HG03342 (cell line): ENCODE measurements around the gene APPBP2.
"Not testable (repeated sequence)": the region's sequence is repeated elsewhere in the genome, so short reads cannot be mapped to it uniquely, and the experiment has no call there.

Source experiments
- ATAC-seq: cut with Tn5 transposase; IDR thresholded peaks from one replicate; pipeline ENCODE4 v1.9.1; 2021; ENCODE audit warnings: mild to moderate bottlenecking, moderate library complexity; ENCODE audit not compliant: unreplicated experiment

APPBP2 gene

DNA sequence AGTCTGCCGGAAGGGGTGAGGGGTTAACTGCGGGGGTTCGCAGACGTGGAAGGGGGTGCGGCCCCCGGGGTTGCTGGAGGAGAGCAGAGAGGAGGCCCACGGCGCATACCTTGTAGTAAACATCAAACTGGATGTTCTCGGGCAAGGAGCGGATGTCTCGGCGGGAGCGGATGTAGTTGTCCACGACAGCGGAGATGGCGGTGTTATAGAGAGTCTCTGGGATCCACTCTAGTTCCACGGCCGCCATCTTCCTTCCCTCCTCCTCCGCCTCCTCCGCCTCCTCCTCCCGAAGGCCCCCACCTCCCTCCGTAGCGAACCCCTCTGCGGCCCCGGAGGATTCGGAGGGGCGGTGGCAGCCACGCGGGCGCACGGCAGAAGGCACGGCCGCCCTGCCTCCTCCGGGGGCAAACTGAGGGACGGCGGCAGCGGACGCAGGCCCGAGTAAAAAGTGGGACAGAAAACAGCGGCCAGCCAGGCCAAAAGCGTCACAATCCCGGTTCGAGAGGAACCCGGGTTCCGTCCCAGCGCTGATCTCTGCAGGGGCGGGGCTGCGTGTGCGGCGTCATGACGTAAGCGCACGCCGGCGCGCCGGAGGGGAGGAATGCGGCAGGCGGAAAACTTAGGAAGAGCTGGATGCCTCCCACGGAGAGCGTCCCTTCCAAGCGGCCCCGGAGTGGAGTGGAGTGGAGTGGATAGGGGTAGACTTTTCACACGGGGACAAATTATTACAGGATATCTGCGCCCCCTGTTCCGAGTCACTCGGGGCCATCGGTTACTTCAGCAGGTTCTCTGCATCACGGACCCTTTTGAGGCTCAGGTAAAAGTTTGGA, at the start of gene APPBP2:
Gene APPBP2, minus strand, starts transcription at position 558 of the 830 bp plus-strand sequence. Its CDS starts 311 bp downstream, at position 247.
- ATAC-seq, result peak; percentile 89

GRCh38 chr17:60573236-60574051, 47.4 kb upstream of the APPBP2 start:
- ATAC-seq, result no peak

DNA sequence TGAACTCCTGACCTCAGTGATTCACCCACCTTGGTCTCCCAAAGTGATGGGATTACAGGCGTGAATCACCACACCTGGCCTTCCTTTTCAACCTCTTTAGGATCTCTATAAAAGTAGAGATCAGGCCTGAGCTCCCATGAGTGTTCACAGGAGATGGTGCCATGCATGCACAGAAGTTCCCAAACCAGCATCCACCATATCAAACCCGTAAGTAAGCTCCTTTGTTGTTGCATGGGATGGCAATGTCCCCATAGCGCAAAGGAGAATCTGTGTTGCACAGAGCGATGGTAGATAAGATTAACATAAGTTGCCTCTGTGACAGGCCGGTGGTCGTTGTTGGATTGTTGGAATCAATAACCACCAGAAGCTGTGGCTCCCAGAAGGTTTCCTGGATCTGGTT, 39.2 kb upstream of the APPBP2 start:
- no peak for ATAC-seq

DNA sequence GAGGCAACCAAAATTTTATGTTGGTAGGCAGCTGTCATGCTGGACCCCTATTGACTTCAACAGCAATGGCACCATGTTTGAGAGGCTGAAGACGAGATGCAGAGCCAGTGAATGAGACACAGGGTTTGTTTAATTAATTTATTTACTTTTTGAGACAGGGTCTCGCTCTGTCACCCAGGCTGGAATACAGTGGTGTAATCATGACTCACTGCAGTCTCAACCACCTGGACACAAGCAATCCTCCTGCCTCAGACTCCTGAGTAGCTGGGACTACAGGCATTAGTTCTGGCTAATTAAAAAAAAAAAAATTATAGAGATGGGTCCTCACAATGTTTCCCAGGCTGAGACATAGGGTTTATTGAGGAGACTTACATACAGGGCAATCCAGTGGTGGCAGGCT, 37.7 kb upstream of the APPBP2 start:
- no peak for ATAC-seq

DNA sequence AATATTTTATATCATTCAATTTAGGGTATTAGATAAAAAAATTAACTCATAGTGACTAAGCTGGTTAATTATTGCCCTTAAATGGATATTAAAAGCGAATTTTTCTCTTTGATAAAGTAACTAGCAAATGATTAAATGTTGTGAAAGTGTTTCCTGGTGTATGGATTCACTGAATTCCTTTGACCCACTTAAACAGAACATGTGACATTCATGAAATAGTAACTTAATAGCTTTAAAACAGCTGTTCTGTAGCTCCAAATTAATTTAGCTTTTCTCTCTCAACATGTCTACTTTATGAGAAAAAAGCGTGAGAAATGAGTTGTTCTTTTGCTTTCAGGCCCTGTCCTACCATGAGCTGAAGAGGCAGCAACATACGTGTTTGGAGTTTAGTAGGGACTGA, 36.4 kb upstream of the APPBP2 start:
- no peak for ATAC-seq

DNA sequence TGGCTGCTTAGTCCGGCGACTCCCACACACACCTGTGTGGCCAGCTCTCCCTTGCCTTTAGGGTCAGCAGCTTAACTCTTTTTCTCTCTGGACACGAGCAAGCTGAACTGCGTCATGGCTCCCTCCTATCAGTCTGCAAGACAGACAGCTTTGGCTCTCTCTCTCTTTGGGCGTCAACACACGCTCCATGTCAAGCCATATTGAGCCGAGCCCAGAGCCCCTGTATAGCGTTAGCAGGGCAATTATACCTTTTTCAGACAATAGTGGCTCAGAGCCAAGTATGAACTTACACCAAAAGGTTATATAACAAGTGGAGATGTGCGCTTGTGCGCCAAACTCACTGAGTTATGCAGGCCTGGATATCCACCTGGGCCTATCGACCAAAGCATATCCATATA, 34.8 kb upstream of the APPBP2 start:
- ATAC-seq, result no peak

- ATAC-seq, result no peak
These were observed 34.2 kb upstream of the APPBP2 start for GRCh38 chr17:60559995-60560859.

DNA sequence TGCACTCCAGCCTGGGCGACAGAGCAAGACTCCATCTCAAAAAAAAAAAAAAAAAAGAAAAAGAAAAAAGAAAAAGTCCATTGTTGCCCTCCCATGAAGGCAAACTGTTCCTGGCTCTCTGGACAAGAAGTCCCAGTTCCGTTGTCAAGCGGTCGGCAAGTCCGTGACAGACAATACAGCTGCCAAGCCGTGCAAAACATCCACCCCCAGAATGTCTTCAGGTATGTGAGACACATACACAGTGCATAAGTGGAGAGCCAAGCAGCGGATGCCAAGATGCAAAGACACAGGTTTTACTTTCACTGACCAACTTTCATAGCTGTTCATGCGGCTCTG, 33.6 kb upstream of the APPBP2 start:
- no peak for ATAC-seq

DNA sequence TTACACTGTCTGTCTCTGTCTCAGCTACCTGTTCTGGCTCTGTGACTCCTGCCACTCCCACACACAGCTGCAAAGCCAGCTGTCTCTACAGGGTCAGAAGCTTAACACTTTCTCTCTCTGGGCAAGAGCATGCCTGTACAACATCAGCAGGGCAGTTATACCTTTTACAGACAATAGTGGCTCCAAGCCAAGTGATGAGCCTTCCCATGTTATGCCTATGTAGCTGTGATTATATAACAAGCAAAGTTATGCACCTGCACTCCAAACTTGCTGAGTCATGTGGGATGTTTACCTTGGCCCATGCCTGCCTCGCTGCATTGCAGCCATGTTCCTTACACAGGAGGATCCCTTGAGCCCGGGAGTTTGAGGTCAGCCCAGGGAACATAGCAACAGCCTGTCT, 31.8 kb upstream of the APPBP2 start:
- no peak for ATAC-seq

DNA sequence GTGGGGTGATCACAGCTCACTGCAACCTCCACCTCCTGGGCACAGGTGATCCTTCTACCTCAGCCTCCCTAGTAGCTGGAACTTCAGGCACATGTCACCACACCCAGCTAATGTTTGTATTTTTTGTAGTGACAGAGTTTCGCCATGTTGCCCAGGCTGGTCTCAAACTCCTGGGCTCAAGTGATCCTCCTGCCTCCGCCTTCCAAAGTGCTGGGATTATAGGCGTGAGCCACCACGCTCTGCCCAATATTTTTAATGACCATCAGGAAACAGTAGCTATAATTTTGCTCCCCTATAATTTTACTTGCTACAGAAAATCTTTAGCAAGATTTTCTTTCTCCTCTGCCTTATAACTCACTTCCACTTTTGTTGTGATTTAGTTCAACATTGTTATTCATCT, 29.7 kb upstream of the APPBP2 start:
- no peak for ATAC-seq

- ATAC-seq, result no peak
These were observed 28.3 kb upstream of the APPBP2 start for GRCh38 chr17:60554377-60554788.

- not testable (repeated sequence) for ATAC-seq
These were observed 26.2 kb upstream of the APPBP2 start for GRCh38 chr17:60552255-60552654.

GRCh38 chr17:60548990-60549389, 22.9 kb upstream of the APPBP2 start:
- no peak for ATAC-seq

- ATAC-seq, result no peak
These were observed 19.6 kb upstream of the APPBP2 start for GRCh38 chr17:60545465-60546191.

DNA sequence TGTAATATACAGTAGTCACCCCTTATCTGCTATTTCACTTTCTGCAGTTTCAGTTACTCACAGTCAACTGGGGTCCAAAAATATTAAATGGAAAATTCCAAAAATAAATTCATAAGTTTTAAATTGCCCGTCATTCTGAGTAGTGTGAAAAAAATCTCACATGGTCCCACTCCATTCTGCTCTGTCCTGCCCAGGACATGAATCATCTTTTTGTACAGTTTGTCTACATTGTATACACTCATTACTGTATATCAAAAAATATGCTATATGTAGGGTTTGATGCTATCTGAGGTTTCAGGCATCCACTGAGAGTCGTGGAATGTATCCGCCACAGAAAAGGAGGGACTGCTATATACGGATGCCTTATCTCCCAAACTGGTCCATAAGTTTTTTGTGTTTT, 16.0 kb upstream of the APPBP2 start:
- ATAC-seq, result no peak

DNA sequence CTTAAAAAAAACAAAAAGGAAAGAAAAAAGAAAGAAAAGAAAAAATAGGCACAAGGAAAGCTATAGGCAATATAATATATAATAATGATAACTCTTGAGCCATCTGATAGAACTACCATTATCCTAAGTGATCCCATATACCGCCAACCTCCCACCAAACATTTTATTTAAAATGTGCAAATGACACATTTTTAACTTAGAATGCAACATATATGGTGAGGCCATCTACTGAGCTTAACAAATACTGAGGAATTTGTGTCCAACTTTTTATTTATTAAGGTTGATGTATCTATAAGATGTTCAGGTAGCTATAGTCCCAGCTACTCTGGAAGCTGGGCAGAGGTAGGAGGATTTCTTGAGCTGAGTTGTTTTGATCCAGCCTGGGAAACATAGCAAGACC, 14.4 kb upstream of the APPBP2 start:
- no peak for ATAC-seq

DNA sequence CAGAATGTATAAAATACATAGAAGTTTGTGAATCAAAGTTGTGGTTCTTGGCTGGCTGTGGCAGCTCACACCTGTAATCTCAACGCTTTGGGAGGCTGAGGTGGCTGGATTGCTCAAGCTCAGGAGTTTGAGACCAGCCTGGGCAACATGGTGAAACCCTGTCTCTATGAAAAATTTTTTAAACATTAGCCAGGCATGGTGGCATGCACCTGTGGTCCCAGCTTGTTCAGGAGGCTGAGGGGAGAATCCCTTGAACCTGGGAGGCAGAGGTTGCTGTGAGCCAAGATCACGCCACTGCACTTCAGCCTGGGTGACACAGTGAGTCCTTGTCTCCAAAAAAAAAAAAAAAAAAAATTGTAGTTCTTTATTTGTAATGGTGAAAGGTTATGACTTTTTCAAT, 13.8 kb upstream of the APPBP2 start:
- no peak for ATAC-seq

DNA sequence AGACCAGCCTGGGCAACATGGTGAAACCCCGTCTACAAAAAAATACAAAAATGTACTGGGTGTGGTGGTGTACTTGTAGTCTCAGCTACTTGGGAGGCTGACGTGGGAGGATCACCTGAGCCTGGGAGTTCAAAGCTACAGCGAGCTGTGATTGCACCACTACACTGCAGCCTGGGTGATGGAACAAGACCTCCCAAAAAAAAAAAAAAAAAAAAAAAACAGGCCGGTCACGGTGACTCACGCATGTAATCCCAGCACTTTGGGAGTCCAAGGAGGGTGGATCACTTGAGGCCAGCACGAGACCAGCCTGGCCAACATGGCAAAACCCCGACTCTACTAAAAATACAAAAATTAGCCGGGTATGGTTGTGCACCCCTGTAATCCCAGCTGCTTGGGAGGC, 12.7 kb upstream of the APPBP2 start:
- ATAC-seq, result no peak

GRCh38 chr17:60535382-60536279, 9.6 kb upstream of the APPBP2 start:
- ATAC-seq, result no peak
